KOPT-K1 (cell line): Measurements from ENCODE around the gene NDUFB3.
"Not testable (repeated sequence)": the region's sequence is repeated elsewhere in the genome, so short reads cannot be mapped to it uniquely, and the experiment has no call there.

ENCODE experiments used
- H3K27ac ChIP-seq: fragments of 200-600 bp; sonication (generic); 2 replicates; pipeline ENCODE4 v1.5.1; 2016; ENCODE audit warnings: antibody characterized with exemption, mild to moderate bottlenecking, low read depth, low read length; ENCODE audit not compliant: poor library complexity, severe bottlenecking
- H3K36me3 ChIP-seq: fragments of 200-600 bp; sonication (generic); 2 replicates; pipeline ENCODE4 v1.5.1; 2017; ENCODE audit warnings: antibody characterized with exemption, mild to moderate bottlenecking, low read length, moderate library complexity; ENCODE audit not compliant: insufficient read depth
- H3K9me3 ChIP-seq: fragments of 200-600 bp; sonication (generic); 2 replicates; pipeline ENCODE4 v1.5.1; 2017; ENCODE audit warnings: antibody characterized with exemption, low read length, mild to moderate bottlenecking; ENCODE audit not compliant: insufficient read depth, poor library complexity, severe bottlenecking

NDUFB3 gene

GRCh38 chr2:201071479-201072200 lies at the start of gene NDUFB3, which contains the start of gene HYCC2:
Gene NDUFB3, plus strand, starts transcription at chr2:201072001. Its CDS starts 6,882 bp downstream, at chr2:201078883.
Gene HYCC2, minus strand, starts transcription at chr2:201071671. Its CDS starts 47,662 bp downstream, at chr2:201024009.
- Histone ChIP-seq H3K36me3 (no peaks in the 10 kb centered on the region), H3K9me3 (no peaks in the 10 kb centered on the region), H3K27ac (peak within 1 kb of the TSS; percentile 93)

DNA sequence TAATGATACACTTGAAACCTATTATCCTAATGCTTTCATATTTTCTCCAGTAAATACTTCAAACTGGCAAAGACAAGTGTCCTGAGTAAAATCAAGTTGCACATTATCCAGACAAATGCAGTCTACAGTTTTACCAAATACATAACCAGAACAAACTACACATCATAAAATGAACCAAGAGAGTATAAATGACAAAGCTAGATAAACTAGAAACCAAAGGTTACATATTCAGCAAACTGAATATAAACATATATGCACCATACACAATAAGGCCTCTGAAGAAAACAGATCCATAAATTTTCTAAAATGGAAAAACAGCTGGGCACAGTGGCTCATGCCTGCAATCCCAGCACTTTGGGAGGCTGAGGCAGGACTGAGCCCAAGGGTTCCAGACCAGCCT lies 47.3 kb upstream of the NDUFB3 start:
- no peak overlapping the region for H3K27ac ChIP-seq
- peaks cover 34% of the 10 kb centered on the region for H3K36me3 ChIP-seq
- H3K9me3 ChIP-seq: peaks cover 3% of the 10 kb centered on the region

DNA sequence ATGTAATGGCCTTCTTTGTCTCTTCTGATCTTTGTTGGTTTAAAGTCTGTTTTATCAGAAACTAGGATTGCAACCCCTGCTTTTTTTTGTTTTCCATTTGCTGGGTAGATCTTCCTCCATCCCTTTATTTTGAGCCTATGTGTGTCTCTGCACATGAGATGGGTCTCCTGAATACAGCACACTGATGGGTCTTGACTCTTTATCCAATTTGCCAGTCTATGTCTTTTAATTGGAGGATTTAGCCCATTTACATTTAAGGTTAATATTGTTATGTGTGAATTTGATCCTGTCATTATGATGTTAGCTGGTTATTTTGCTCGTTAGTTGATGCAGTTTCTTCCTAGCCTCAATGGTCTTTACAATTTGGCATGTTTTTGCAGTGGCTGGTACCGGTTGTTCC lies 37.4 kb upstream of the NDUFB3 start:
- not testable (repeated sequence) for H3K27ac ChIP-seq
- H3K9me3 ChIP-seq: peaks cover 22% of the 10 kb centered on the region
- peaks cover 21% of the 10 kb centered on the region for H3K36me3 ChIP-seq

DNA sequence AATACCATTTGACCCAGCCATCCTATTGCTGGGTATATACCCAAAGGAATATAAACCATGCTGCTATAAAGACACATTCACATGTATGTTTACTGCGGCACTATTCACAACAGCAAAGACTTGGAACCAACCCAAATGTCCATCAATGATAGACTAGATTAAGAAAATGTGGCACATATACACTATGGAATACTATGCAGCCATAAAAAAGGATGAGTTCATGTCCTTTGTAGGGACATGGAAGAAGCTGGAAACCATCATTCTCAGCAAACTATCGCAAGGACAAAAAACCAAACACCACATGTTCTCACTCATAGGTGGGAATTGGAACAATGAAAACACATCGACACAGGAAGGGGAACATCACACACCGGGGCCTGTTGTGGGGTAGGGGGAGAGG lies 33.4 kb upstream of the NDUFB3 start:
- H3K27ac ChIP-seq: not testable (repeated sequence)
- H3K9me3 ChIP-seq: peaks cover 21% of the 10 kb centered on the region
- peaks cover 13% of the 10 kb centered on the region for H3K36me3 ChIP-seq

- Histone ChIP-seq H3K9me3 (peaks cover 24% of the 10 kb centered on the region), H3K27ac (no peak overlapping the region), H3K36me3 (peaks cover 17% of the 10 kb centered on the region)
Observed at GRCh38 chr2:201038855-201039254, 32.9 kb upstream of the NDUFB3 start.

DNA sequence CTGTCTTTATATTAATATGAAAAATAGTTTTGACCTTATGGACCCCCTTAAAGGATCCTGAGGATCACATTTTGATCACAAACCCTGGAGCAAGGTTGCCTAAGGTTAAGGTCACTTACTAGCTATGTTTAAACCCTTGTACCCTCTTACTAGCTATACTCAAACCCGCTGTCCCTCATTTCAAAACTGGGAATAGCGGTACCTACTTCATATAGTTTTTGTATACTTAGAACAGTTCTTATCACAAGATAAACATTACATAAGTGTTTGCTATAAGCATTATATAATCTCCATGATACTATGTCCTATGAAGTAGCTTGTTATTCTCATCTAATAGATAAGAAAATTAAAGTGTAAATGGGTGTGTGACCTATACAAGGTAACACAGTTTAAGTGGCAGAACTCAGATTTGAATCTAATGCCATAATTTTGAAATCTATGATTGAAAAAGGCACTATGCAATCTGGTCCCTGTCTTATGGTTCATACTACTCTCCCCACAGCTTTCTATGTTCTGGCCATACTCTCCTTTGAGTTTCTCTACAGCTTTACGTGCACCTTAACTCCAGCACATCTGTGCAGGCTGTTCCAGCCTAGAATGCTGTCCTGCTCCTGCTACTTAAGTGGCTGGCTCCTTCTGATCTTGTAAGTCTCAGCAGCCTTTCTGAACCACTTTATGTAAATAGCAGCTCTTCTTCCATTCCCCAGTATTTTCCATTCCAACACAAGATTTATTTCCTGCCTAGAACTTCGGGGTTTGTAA lies 30.8 kb upstream of the NDUFB3 start:
- H3K36me3 ChIP-seq: peaks cover 28% of the 10 kb centered on the region
- H3K27ac ChIP-seq: no peak overlapping the region
- peaks cover 28% of the 10 kb centered on the region for H3K9me3 ChIP-seq

DNA sequence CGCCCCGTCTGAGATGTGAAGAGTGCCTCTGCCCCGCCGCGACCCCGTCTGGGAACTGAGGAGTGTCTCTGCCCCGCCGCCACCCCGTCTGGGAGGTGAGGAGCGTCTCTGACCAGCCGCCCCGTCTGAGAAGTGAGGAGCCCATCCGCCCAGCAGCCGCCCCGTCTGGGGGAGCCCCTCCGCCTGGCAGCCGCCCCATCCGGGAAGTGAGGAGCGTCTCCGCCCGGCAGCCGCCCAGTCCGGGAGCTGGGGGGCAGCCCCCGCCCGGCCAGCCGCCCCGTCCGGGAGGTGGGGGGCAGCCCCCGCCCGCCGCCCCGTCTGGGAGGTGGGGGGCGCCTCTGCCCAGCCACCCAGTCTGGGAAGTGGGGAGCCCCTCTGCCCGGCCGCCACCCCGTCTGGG lies 29.4 kb upstream of the NDUFB3 start:
- H3K9me3 ChIP-seq: peaks cover 34% of the 10 kb centered on the region
- peaks cover 28% of the 10 kb centered on the region for H3K36me3 ChIP-seq
- not testable (repeated sequence) for H3K27ac ChIP-seq

DNA sequence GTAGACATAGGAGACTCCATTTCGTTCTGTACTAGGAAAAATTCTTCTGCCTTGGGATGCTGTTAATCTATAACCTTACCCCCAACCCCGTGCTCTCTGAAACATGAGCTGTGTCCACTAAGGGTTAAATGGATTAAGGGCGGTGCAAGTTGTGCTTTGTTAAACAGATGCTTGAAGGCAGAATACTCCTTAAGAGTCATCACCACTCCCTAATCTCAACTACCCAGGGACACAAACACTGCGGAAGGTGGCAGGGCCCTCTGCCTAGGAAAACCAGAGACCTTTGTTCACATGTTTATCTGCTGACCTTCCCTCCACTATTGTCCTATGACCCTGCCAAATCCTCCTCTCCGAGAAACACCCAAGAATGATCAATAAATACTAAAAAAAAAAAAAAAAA lies 28.8 kb upstream of the NDUFB3 start:
- H3K9me3 ChIP-seq: peaks cover 37% of the 10 kb centered on the region
- H3K36me3 ChIP-seq: peaks cover 28% of the 10 kb centered on the region
- H3K27ac ChIP-seq: not testable (repeated sequence)

DNA sequence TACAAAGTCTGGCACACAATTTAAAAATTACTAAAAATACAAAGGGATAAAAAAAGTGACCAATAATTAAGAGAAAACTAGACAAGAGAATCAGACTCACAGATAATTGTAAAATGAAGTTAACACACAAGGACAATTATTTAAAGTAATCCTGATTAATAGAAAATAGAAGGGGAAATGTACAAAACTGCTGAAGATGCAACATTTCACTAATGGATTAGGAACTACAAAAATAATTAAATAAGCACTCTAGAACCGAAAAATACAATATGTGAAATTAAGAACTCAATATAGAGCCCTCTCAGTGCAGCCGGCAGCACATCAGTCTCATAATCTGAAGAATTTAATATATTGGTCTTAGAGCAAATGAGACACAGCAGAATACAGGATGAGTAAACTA lies 24.9 kb upstream of the NDUFB3 start:
- peaks cover 29% of the 10 kb centered on the region for H3K36me3 ChIP-seq

DNA sequence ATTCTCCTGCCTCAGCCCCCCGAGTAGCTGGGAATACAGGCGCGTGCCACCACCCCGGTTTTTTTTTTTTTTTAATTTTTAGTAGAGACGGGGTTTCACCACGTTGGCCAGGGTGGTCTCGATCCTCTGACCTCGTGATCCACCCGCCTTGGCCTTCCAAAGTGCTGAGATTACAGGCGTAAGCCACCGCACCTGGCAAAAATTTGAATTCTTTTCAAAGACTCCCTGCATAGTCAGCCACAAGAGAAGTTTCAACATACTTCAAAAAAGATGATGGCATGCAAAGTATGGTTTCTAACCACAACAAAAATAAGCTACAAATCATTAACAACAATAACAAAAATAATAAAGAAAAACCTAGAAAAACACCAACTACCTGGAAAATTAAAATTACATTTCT lies 22.3 kb upstream of the NDUFB3 start:
- peaks cover 26% of the 10 kb centered on the region for H3K9me3 ChIP-seq
- no peak overlapping the region for H3K27ac ChIP-seq
- H3K36me3 ChIP-seq: peaks cover 26% of the 10 kb centered on the region

More for the DNA sequence above, 24.9 kb upstream of the NDUFB3 start:
- Histone ChIP-seq H3K27ac (no peak overlapping the region), H3K9me3 (peaks cover 34% of the 10 kb centered on the region)

DNA sequence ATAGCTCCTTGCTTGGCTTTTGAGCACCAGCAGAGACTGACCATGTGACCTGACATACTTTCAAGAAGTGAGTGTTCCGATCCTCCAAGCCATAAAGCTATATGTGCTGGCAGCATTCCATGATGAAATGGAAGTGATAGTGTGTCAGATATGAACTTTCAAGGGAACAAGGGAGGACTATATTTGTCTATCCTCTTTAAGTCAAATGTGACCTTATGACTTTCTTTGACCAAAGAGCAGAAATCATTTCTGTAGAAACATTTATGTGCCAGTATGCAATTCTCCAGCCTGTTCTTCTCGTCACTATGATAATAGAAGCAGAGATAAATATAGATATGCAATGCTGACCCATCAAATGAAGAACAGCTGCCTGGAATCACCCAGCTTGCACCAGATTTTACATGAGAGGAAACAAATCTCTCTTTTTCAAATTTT lies 14.7 kb upstream of the NDUFB3 start:
- Histone ChIP-seq H3K36me3 (peaks cover 41% of the 10 kb centered on the region; the same call in 1 of the 2 replicates), H3K27ac (no peak overlapping the region), H3K9me3 (no peaks in the 10 kb centered on the region)

- H3K27ac ChIP-seq: no peak overlapping the region
- peaks cover 36% of the 10 kb centered on the region; the same call in 1 of the 2 replicates for H3K36me3 ChIP-seq
- no peaks in the 10 kb centered on the region for H3K9me3 ChIP-seq
Observed at GRCh38 chr2:201057715-201058248, 14.0 kb upstream of the NDUFB3 start.

DNA sequence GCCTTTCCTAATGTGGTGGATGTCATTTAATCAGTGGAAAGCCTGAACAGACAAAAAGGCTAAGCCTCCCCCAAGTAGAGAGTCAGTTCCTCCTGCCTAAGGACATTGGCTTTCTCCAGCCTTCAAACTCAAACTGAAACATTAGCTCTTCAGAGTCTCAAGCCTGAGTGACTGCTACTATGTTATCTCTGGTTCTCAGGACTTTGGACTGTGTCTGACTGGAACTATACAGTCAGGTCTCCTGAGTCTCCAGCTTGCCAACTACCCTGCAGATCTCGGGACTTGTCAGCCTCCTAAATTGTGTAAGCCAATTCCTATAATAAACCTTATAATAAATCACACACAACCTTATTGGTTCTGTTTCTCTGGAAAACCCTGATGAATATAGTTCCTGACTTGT lies 12.9 kb upstream of the NDUFB3 start:
- H3K27ac ChIP-seq: no peak overlapping the region

GRCh38 chr2:201059961-201060755 lies 11.6 kb upstream of the NDUFB3 start:
- Histone ChIP-seq H3K36me3 (peaks cover 36% of the 10 kb centered on the region; the same call in 1 of the 2 replicates), H3K27ac (no peak overlapping the region), H3K9me3 (no peaks in the 10 kb centered on the region)

More for the DNA sequence above, 12.9 kb upstream of the NDUFB3 start:
- Histone ChIP-seq H3K36me3 (peaks cover 36% of the 10 kb centered on the region; the same call in 1 of the 2 replicates), H3K9me3 (no peaks in the 10 kb centered on the region)
